Measurements from ENCODE around the gene SLC6A13. TPM values are rescaled to one million over a fixed set of nuclear protein-coding genes. Genes with fewer than 3 reads are reported as not detected.

SLC6A13 gene
- total and polyA plus RNA-seq, 4 donors = 0.90 TPM; not detected in 3

DNA sequence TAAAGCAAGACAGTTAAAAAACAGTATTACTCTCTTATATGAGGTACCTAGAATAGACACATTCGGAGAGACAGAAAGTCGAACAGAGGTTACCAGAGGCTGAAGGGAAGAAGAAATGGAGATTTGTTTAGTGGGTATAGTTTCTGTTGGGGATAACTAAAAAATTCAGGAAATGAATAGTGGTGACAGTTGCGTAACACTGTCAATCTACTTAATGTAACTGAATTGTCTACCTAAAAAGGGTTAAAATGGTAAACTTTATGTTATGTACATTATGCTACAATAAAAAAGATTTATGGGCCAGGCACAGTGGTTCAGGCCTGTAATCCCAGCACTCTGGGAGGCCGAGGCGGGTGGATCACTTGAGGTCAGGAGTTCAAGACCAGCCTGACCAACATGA, 30.6 kb upstream of the SLC6A13 start:
- DNase-seq (no peak), ATAC-seq (ENCODE audit: low FRiP score) (no peak)
- Histone ChIP-seq H3K27me3 (ENCODE audit: control insufficient read depth in 1 of 2, insufficient read depth in 2 of 2, low read length in 1 of 2) (no peaks in the 10 kb centered on the region), H3K27ac (ENCODE audit: low read depth in 1 of 2, low read length in 2 of 2) (no peak overlapping the region), H3K9me3 (ENCODE audit: control insufficient read depth, low read length) (no peaks in the 10 kb centered on the region), H3K4me1 (ENCODE audit: control insufficient read depth in 1 of 2, insufficient read depth in 2 of 2, low read length in 2 of 2) (no peaks in the 10 kb centered on the region), H3K36me3 (ENCODE audit: control insufficient read depth in 1 of 2, insufficient read depth in 2 of 2, low read length in 1 of 2) (peaks cover 5 to 13% of the 10 kb centered on the region in 2 donors), H3K4me3 (ENCODE audit: low read length in 2 of 2) (no peak overlapping the region)
- intact Hi-C loops (cut with DNase I) = no loop called here
- WGBS, 2 donors = 90 to 94% methylated on average over 5 of the region's 5 CpGs

DNA sequence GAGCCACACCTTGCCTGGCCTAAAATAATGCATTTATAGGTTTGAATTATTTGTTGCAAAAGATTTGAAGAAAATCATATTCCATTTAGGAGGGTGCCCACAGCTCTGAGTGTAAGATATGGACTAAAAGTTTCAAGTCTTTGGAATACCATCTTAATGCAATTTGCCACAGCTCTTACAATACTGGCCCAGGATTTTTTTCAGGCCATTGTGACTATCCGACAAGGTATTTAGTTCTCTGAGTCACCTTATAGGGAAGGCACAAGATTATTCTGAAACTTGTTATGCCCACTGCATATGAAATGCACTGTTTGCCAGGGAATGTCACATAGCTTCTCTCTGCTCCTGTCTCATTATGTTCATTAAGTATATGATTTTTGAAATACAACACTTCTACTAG, 29.6 kb upstream of the SLC6A13 start:
- Histone ChIP-seq H3K27ac (ENCODE audit: low read depth in 1 of 2, low read length in 2 of 2) (no peak overlapping the region), H3K9me3 (ENCODE audit: control insufficient read depth, low read length) (no peaks in the 10 kb centered on the region), H3K4me3 (ENCODE audit: low read length in 2 of 2) (no peak overlapping the region), H3K27me3 (ENCODE audit: control insufficient read depth in 1 of 2, insufficient read depth in 2 of 2, low read length in 1 of 2) (no peaks in the 10 kb centered on the region), H3K4me1 (ENCODE audit: control insufficient read depth in 1 of 2, insufficient read depth in 2 of 2, low read length in 2 of 2) (no peaks in the 10 kb centered on the region), H3K36me3 (ENCODE audit: control insufficient read depth in 1 of 2, insufficient read depth in 2 of 2, low read length in 1 of 2) (peaks cover 1 to 13% of the 10 kb centered on the region in 2 donors)
- intact Hi-C loops (cut with DNase I) = no loop called here
- no peak for ATAC-seq (ENCODE audit: low FRiP score)
- no peak for DNase-seq
- WGBS, 2 donors = 90 to 91% methylated on average over 1 of the region's 1 CpG

DNA sequence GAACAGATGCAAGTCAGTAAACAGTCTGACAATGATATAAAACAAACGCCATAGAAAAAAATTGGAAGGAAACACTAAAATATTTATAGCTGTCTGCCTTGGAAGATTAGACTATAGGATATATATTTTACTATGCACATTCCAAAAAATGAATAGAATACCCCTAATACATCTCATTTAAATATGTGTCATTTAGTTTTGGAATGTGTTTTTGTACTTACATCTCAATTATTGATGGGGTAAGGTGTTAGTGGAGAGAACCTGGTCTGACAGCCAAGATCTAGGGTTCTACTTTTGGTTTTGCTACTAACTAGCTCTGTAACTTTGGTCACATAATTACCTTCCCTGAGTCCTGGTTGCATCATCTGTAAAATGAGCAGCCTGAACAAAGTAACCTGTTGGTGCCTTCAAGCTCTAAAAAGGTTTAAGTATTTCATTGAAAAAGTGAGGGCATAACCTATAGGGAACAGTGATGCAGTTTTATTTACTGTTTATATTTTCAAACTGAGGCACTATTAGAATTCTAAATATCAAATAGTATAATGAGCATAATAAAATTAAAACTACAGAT, 28.6 kb upstream of the SLC6A13 start:
- no peaks in the 10 kb centered on the region for H3K9me3 ChIP-seq (ENCODE audit: control insufficient read depth, low read length)
- H3K36me3 ChIP-seq (ENCODE audit: control insufficient read depth in 1 of 2, insufficient read depth in 2 of 2, low read length in 1 of 2) = peaks cover 0 to 13% of the 10 kb centered on the region in 2 donors
- no peak overlapping the region for H3K27ac ChIP-seq (ENCODE audit: low read depth in 1 of 2, low read length in 2 of 2)
- no peak for ATAC-seq (ENCODE audit: low FRiP score)
- 71 to 75% methylated on average over 1 of the region's 1 CpG for WGBS, 2 donors
- no peaks in the 10 kb centered on the region for H3K27me3 ChIP-seq (ENCODE audit: control insufficient read depth in 1 of 2, insufficient read depth in 2 of 2, low read length in 1 of 2)
- no peaks in the 10 kb centered on the region for H3K4me1 ChIP-seq (ENCODE audit: control insufficient read depth in 1 of 2, insufficient read depth in 2 of 2, low read length in 2 of 2)
- no peak for DNase-seq
- no peak overlapping the region for H3K4me3 ChIP-seq (ENCODE audit: low read length in 2 of 2)
- intact Hi-C loops (cut with DNase I) = no loop called here

GRCh38 chr12:288687-289086, 26.1 kb upstream of the SLC6A13 start:
- peaks cover 4 to 12% of the 10 kb centered on the region in 2 donors for H3K36me3 ChIP-seq (ENCODE audit: control insufficient read depth in 1 of 2, insufficient read depth in 2 of 2, low read length in 1 of 2)
- no peak overlapping the region for H3K27ac ChIP-seq (ENCODE audit: low read depth in 1 of 2, low read length in 2 of 2)
- no peaks in the 10 kb centered on the region for H3K27me3 ChIP-seq (ENCODE audit: control insufficient read depth in 1 of 2, insufficient read depth in 2 of 2, low read length in 1 of 2)
- ATAC-seq (ENCODE audit: low FRiP score) (no peak), DNase-seq (peak; percentile 59 to 75)
- no peaks in the 10 kb centered on the region for H3K4me1 ChIP-seq (ENCODE audit: control insufficient read depth in 1 of 2, insufficient read depth in 2 of 2, low read length in 2 of 2)
- no peaks in the 10 kb centered on the region for H3K9me3 ChIP-seq (ENCODE audit: control insufficient read depth, low read length)
- WGBS, 2 donors = 58 to 60% methylated on average over 5 of the region's 5 CpGs
- intact Hi-C loops (cut with DNase I) = no loop called here
- H3K4me3 ChIP-seq (ENCODE audit: low read length in 2 of 2) = no peak overlapping the region

GRCh38 chr12:286531-287300, 24.1 kb upstream of the SLC6A13 start:
- peaks cover 4 to 6% of the 10 kb centered on the region in 2 donors for H3K36me3 ChIP-seq (ENCODE audit: control insufficient read depth in 1 of 2, insufficient read depth in 2 of 2, low read length in 1 of 2)
- H3K4me1 ChIP-seq (ENCODE audit: control insufficient read depth in 1 of 2, insufficient read depth in 2 of 2, low read length in 2 of 2) = no peaks in the 10 kb centered on the region
- H3K4me3 ChIP-seq (ENCODE audit: low read length in 2 of 2) = no peak overlapping the region
- no peak overlapping the region for H3K27ac ChIP-seq (ENCODE audit: low read depth in 1 of 2, low read length in 2 of 2)
- no peaks in the 10 kb centered on the region for H3K27me3 ChIP-seq (ENCODE audit: control insufficient read depth in 1 of 2, insufficient read depth in 2 of 2, low read length in 1 of 2)
- ATAC-seq (ENCODE audit: low FRiP score) = no peak
- no peaks in the 10 kb centered on the region for H3K9me3 ChIP-seq (ENCODE audit: control insufficient read depth, low read length)
- WGBS, 2 donors = 91 to 95% methylated on average over 5 of the region's 5 CpGs
- intact Hi-C loops (cut with DNase I) = no loop called here
- DNase-seq = no peak

GRCh38 chr12:278046-278445, 15.4 kb upstream of the SLC6A13 start:
- intact Hi-C loops (cut with DNase I) = no loop called here
- Histone ChIP-seq H3K27me3 (ENCODE audit: control insufficient read depth in 1 of 2, insufficient read depth in 2 of 2, low read length in 1 of 2) (no peaks in the 10 kb centered on the region), H3K36me3 (ENCODE audit: control insufficient read depth in 1 of 2, insufficient read depth in 2 of 2, low read length in 1 of 2) (peaks cover 3 to 4% of the 10 kb centered on the region in 2 donors), H3K4me3 (ENCODE audit: low read length in 2 of 2) (no peak overlapping the region), H3K27ac (ENCODE audit: low read depth in 1 of 2, low read length in 2 of 2) (no peak overlapping the region), H3K4me1 (ENCODE audit: control insufficient read depth in 1 of 2, insufficient read depth in 2 of 2, low read length in 2 of 2) (no peaks in the 10 kb centered on the region), H3K9me3 (ENCODE audit: control insufficient read depth, low read length) (no peaks in the 10 kb centered on the region)
- DNase-seq (no peak), ATAC-seq (ENCODE audit: low FRiP score) (no peak)
- WGBS, 2 donors = 90 to 96% methylated on average over 5 of the region's 5 CpGs

DNA sequence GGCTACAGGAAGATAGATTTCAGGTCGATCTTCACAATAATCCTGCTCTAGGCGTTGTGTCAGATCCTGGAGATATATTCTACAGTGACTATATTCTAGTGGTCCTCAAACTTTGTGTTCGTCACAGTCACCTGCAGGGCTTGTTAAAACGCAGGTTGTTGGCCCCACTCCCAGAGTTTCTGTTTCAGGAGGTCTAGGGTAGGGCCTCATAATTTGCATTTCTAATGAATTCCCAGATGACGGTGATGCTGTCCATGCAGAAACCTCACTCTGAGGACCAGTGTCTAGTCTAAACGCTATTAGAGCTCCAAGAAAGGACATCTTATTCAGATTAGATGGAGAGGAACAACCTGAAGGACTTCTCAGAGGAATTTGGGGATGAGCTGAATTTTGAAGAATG, 13.2 kb upstream of the SLC6A13 start:
- H3K4me3 ChIP-seq (ENCODE audit: low read length in 2 of 2) = no peak overlapping the region
- ATAC-seq (ENCODE audit: low FRiP score) = no peak
- H3K4me1 ChIP-seq (ENCODE audit: control insufficient read depth in 1 of 2, insufficient read depth in 2 of 2, low read length in 2 of 2) = peaks cover 0 to 2% of the 10 kb centered on the region in 2 donors
- H3K9me3 ChIP-seq (ENCODE audit: control insufficient read depth, low read length) = no peaks in the 10 kb centered on the region
- H3K27me3 ChIP-seq (ENCODE audit: control insufficient read depth in 1 of 2, insufficient read depth in 2 of 2, low read length in 1 of 2) = no peaks in the 10 kb centered on the region
- H3K27ac ChIP-seq (ENCODE audit: low read depth in 1 of 2, low read length in 2 of 2) = no peak overlapping the region
- DNase-seq = no peak
- intact Hi-C loops (cut with DNase I) = no loop called here
- 87 to 88% methylated on average over 6 of the region's 6 CpGs for WGBS, 2 donors
- H3K36me3 ChIP-seq (ENCODE audit: control insufficient read depth in 1 of 2, insufficient read depth in 2 of 2, low read length in 1 of 2) = peaks cover 4 to 5% of the 10 kb centered on the region in 2 donors

DNA sequence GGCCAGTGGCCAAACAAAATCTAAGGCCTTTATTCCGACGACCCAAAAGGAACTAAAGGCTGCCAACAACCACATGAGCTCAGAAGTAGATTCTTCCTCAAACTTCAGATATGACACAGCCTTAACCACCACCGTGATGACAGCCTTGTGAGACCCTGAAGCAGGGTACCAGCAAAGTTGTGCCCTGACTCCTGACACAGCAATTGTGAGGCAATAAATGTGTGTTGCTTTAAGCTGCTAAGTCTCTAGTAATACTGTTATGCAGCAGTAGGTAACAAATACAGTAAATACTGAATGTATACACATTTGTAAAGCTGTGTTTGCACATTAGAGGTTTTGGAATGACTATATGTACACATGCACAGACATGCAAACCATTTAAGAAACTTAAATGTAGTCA, 10.7 kb upstream of the SLC6A13 start:
- no peak for DNase-seq
- ATAC-seq (ENCODE audit: low FRiP score) = no peak
- Histone ChIP-seq H3K4me1 (ENCODE audit: control insufficient read depth in 1 of 2, insufficient read depth in 2 of 2, low read length in 2 of 2) (peaks cover 0 to 2% of the 10 kb centered on the region in 2 donors), H3K36me3 (ENCODE audit: control insufficient read depth in 1 of 2, insufficient read depth in 2 of 2, low read length in 1 of 2) (peaks cover 0 to 2% of the 10 kb centered on the region in 2 donors), H3K4me3 (ENCODE audit: low read length in 2 of 2) (no peak overlapping the region), H3K27me3 (ENCODE audit: control insufficient read depth in 1 of 2, insufficient read depth in 2 of 2, low read length in 1 of 2) (no peaks in the 10 kb centered on the region), H3K27ac (ENCODE audit: low read depth in 1 of 2, low read length in 2 of 2) (no peak overlapping the region), H3K9me3 (ENCODE audit: control insufficient read depth, low read length) (no peaks in the 10 kb centered on the region)
- intact Hi-C loops (cut with DNase I) = no loop called here
- WGBS, 2 donors = 22 to 25% methylated on average over 3 of the region's 3 CpGs

DNA sequence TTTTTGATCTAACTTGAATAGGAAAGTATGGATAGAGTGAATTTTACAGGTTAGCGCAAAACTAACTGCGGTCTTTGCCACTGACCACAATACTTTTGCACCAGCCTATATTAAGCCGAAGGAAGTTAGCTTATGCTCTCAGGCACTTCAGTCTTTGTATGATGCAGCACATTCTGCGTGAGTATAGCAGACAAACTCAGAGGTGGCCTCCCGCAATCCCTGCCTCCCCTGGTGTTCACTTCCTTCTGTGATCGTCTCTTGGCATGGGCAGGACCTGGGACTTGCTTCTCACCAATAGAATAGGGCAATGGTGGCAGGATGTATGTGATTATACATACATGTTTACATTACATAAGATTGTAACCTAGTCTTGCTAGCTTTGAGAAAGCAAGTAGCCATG, 10.3 kb upstream of the SLC6A13 start:
- 86 to 87% methylated on average over 6 of the region's 6 CpGs for WGBS, 2 donors
- no peak overlapping the region for H3K27ac ChIP-seq (ENCODE audit: low read depth in 1 of 2, low read length in 2 of 2)
- H3K27me3 ChIP-seq (ENCODE audit: control insufficient read depth in 1 of 2, insufficient read depth in 2 of 2, low read length in 1 of 2) = no peaks in the 10 kb centered on the region
- peaks cover 0 to 1% of the 10 kb centered on the region in 2 donors for H3K36me3 ChIP-seq (ENCODE audit: control insufficient read depth in 1 of 2, insufficient read depth in 2 of 2, low read length in 1 of 2)
- ATAC-seq (ENCODE audit: low FRiP score) = no peak
- peaks cover under 1% of the 10 kb centered on the region for H3K9me3 ChIP-seq (ENCODE audit: control insufficient read depth, low read length)
- H3K4me3 ChIP-seq (ENCODE audit: low read length in 2 of 2) = no peak overlapping the region
- intact Hi-C loops (cut with DNase I) = no loop called here
- H3K4me1 ChIP-seq (ENCODE audit: control insufficient read depth in 1 of 2, insufficient read depth in 2 of 2, low read length in 2 of 2) = peaks cover 0 to 2% of the 10 kb centered on the region in 2 donors
- no peak for DNase-seq

All from aorta (tissue), 5 donors.